GM12878 (cell line): Measurements from ENCODE around the gene HIC1. TPM values are rescaled to one million over a fixed set of nuclear protein-coding genes. Genes with fewer than 3 reads are reported as not detected.

Experiments
- ATAC-seq: fragments of 200-7000 bp; cut with Tn5 transposase; 3 replicates; pipeline ENCODE4 v1.9.1; 2020; ENCODE audit warnings: mild to moderate bottlenecking, moderate library complexity
- BruUV-seq: library from RNA; stranded (reverse); fragments of 400-500 nt; replicated peaks from 2 replicates; lab custom pipeline; 2021; lab: Mats Ljungman, UMichigan
- CTCF ChIA-PET: fragments of 300-600 bp; sonication (Branson Sonifier 250); formaldehyde crosslinking; extraction: SDS; loops from one replicate; lab custom pipeline; 2021; ENCODE audit warnings: inconsistent platforms; lab: Yijun Ruan, JAX
- POLR2A ChIA-PET: fragments of 350-600 bp; formaldehyde crosslinking; extraction: SDS; loops from one replicate; lab custom pipeline; 2021; ENCODE audit warnings: inconsistent platforms; lab: Charles Lee
- RAD21 ChIA-PET: fragments of 300-600 bp; sonication (Branson Sonifier 250); formaldehyde crosslinking; loops from one replicate; lab custom pipeline; 2023; ENCODE audit warnings: antibody characterized with exemption; ENCODE audit not compliant: unreplicated experiment; lab: Charles Lee
- SMC1A ChIA-PET: fragments of 300-600 bp; sonication (Branson Sonifier 250); formaldehyde crosslinking; loops from one replicate; lab custom pipeline; 2023; ENCODE audit not compliant: unreplicated experiment, uncharacterized antibody; lab: Charles Lee
- DNase-seq: peaks from one replicate; pipeline ENCODE4 v3.0.0-alpha.2; 2011; ENCODE audit warnings: low read depth, low spot score
- FAIRE-seq: peaks from 3 replicates; lab custom pipeline; 2011; peaks lifted over from hg19 to GRCh38; lab: Jason Lieb, UNC
- H2AFZ ChIP-seq: 2 replicates; pipeline ENCODE4 v1.6.0; 2011; ENCODE audit warnings: low read depth, low read length, control low read depth; ENCODE audit not compliant: control insufficient read depth
- H3K27ac ChIP-seq: 2 replicates; pipeline ENCODE4 v1.5.1; 2011; ENCODE audit warnings: control low read depth; ENCODE audit not compliant: control insufficient read depth, insufficient read depth
- H3K27me3 ChIP-seq, 2 experiments: replicated peaks in 1 of 2; 2 replicates each; pipeline versions ENCODE4 v1.6.0 to v1.6.1; 2011; ENCODE audit warnings: low read length in 1 of 2; ENCODE audit not compliant: control insufficient read depth in 2 of 2, insufficient read depth in 2 of 2
- H3K36me3 ChIP-seq, 2 experiments: 2 replicates each; pipeline ENCODE4 v1.5.1; 2011; ENCODE audit warnings: low read length in 1 of 2; ENCODE audit not compliant: control insufficient read depth in 2 of 2, insufficient read depth in 2 of 2
- H3K4me1 ChIP-seq: 2 replicates; pipeline ENCODE4 v1.6.1; 2011; ENCODE audit warnings: mild to moderate bottlenecking, low read length, moderate library complexity, mixed read lengths; ENCODE audit not compliant: control insufficient read depth, insufficient read depth
- H3K4me2 ChIP-seq: 2 replicates; pipeline ENCODE4 v1.6.0; 2011; ENCODE audit warnings: control low read depth; ENCODE audit not compliant: control insufficient read depth, insufficient read depth
- H3K4me3 ChIP-seq: fragments of 200-600 bp; sonication (generic); 2 replicates; pipeline ENCODE4 v1.5.1; 2016
- H3K79me2 ChIP-seq: 2 replicates; pipeline ENCODE4 v1.6.0; 2011; ENCODE audit warnings: low read length; ENCODE audit not compliant: control insufficient read depth, insufficient read depth
- H3K9ac ChIP-seq: 2 replicates; pipeline ENCODE4 v1.8.0; 2011; ENCODE audit warnings: low read length, control low read depth, mixed read lengths; ENCODE audit not compliant: control insufficient read depth, insufficient read depth
- H3K9me3 ChIP-seq: replicated peaks from 3 replicates; pipeline ENCODE4 v1.5.1; 2011; ENCODE audit warnings: mild to moderate bottlenecking, low read length; ENCODE audit not compliant: control insufficient read depth, insufficient read depth
- H4K20me1 ChIP-seq: 2 replicates; pipeline ENCODE4 v1.6.0; 2011; ENCODE audit not compliant: control insufficient read depth, insufficient read depth
- ATF7 ChIP-seq: fragments of 450-650 bp; IDR thresholded peaks from 2 replicates; pipeline ENCODE4 v1.6.1; 2016; ENCODE audit warnings: low read depth, mild to moderate bottlenecking
- CBX5 ChIP-seq: sonication (generic); IDR thresholded peaks from 2 replicates; pipeline ENCODE4 v1.6.1; 2016; ENCODE audit warnings: low read depth, moderate library complexity, mild to moderate bottlenecking, inconsistent platforms
- CREB1 ChIP-seq: IDR thresholded peaks from 2 replicates; pipeline ENCODE4 v1.6.1; 2012; ENCODE audit warnings: low read depth, mild to moderate bottlenecking, inconsistent platforms
- EZH2 ChIP-seq: IDR thresholded peaks from 2 replicates; pipeline ENCODE4 v1.6.1; 2012; ENCODE audit warnings: low read depth, mild to moderate bottlenecking, control low read depth, inconsistent platforms, low read length, borderline replicate concordance; ENCODE audit not compliant: control insufficient read depth
- HDGF ChIP-seq: fragments of 450-650 bp; IDR thresholded peaks from 2 replicates; pipeline ENCODE4 v1.6.1; 2016; ENCODE audit warnings: antibody characterized with exemption
- JUND ChIP-seq: IDR thresholded peaks from 2 replicates; pipeline ENCODE4 v1.6.1; 2012; ENCODE audit warnings: low read depth, mild to moderate bottlenecking, low read length, improper control_type of control experiment, moderate library complexity
- MEF2B ChIP-seq: fragments of 450-650 bp; IDR thresholded peaks from 2 replicates; pipeline ENCODE4 v1.6.1; 2018; ENCODE audit warnings: mild to moderate bottlenecking, moderate library complexity; ENCODE audit not compliant: partially characterized antibody, poor library complexity, severe bottlenecking
- MTA3 ChIP-seq: IDR thresholded peaks from 2 replicates; pipeline ENCODE4 v1.6.1; 2012; ENCODE audit warnings: low read length, inconsistent platforms, borderline replicate concordance
- MXI1 ChIP-seq: fragments of 150-350 bp; IDR thresholded peaks from 2 replicates; pipeline ENCODE4 v1.6.1; 2011; ENCODE audit warnings: low read depth, mild to moderate bottlenecking, inconsistent platforms, low read length, improper control_type of control experiment
- NFXL1 ChIP-seq: fragments of 450-650 bp; IDR thresholded peaks from 2 replicates; pipeline ENCODE4 v1.6.1; 2017; ENCODE audit warnings: antibody characterized with exemption, mild to moderate bottlenecking, borderline replicate concordance
- NFYA ChIP-seq: IDR thresholded peaks from 2 replicates; pipeline ENCODE4 v1.6.1; 2011; ENCODE audit warnings: low read depth, mild to moderate bottlenecking, low read length, improper control_type of control experiment, borderline replicate concordance
- NRF1 ChIP-seq: conservative IDR thresholded peaks from 2 replicates; pipeline ENCODE4 v1.6.1; 2011; ENCODE audit warnings: mild to moderate bottlenecking, low read depth, low read length, improper control_type of control experiment
- PAX8 ChIP-seq: fragments of 450-650 bp; IDR thresholded peaks from 2 replicates; pipeline ENCODE4 v1.6.1; 2017; ENCODE audit warnings: mild to moderate bottlenecking, moderate library complexity
- SREBF1 ChIP-seq: IDR thresholded peaks from 2 replicates; pipeline ENCODE4 v1.6.1; 2012; ENCODE audit warnings: mild to moderate bottlenecking, low read length
- STAT3 ChIP-seq: IDR thresholded peaks from 2 replicates; pipeline ENCODE4 v1.6.1; 2011; ENCODE audit warnings: low read depth, low read length, improper control_type of control experiment
- ZNF622 ChIP-seq: fragments of 450-650 bp; IDR thresholded peaks from 2 replicates; pipeline ENCODE4 v1.6.1; 2017; ENCODE audit warnings: mild to moderate bottlenecking, inconsistent platforms
- WGBS: methylation state at CpG from one replicate; pipeline ENCODE4 v1.1.6; 2016; ENCODE audit warnings: low lambda C conversion rate; ENCODE audit not compliant: insufficient replicate concordance, insufficient coverage; ENCODE audit errors: missing lambda C conversion rate; 5-methylcytosine and 5-hydroxymethylcytosine counted together
- in situ Hi-C: fragments of 300-500 bp; cut with MboI; formaldehyde crosslinking; loops from 9 replicates; pipeline ENCODE4 v1.14.3; 2018; ENCODE audit warnings: mixed read lengths
- intact Hi-C: fragments of 100-400 bp; cut with micrococcal nuclease; formaldehyde crosslinking; loops from one replicate; pipeline ENCODE4 v1.14.2; 2022; ENCODE audit not compliant: unreplicated experiment
- polyA plus RNA-seq, 11 experiments: library from polyadenylated mRNA; depleted of rRNA in 4 of 11; unstranded in 6 of 11; stranded (reverse) in 5 of 11; fragments of >200 nt; fragmentation: Nextera tagmentation in 4 of 11; fragmentation: Illumina TruSeq in 1 of 11; extraction: Ambion mirVana in 4 of 11; extraction: Trizol in 1 of 11; gene quantifications; 1 replicate in 1 of 11; 2 replicates in 10 of 11; pipeline versions ENCODE4 v1.2.1 to v1.2.3, GENCODE V29; 2011 to 2016; ENCODE audit warnings: inconsistent platforms in 2 of 11, missing spikeins in 2 of 11, low read depth in 1 of 11
- total RNA-seq, 4 experiments: library from RNA; depleted of rRNA in 3 of 4; stranded (reverse); fragments of >200 nt in 3 of 4; fragmentation: Illumina TruSeq in 1 of 4; extraction: Trizol in 1 of 4; gene quantifications; 2 replicates each; pipeline versions ENCODE4 v1.2.1 to v1.2.3, GENCODE V29; 2013 to 2021

Gene HIC1
- total and polyA plus RNA-seq, 10 of the 15 experiments (the other 5 are each of a cell fraction or from before 2014, with no cell fraction given): 0.11 to 61.1 (median 4.9) TPM

DNA sequence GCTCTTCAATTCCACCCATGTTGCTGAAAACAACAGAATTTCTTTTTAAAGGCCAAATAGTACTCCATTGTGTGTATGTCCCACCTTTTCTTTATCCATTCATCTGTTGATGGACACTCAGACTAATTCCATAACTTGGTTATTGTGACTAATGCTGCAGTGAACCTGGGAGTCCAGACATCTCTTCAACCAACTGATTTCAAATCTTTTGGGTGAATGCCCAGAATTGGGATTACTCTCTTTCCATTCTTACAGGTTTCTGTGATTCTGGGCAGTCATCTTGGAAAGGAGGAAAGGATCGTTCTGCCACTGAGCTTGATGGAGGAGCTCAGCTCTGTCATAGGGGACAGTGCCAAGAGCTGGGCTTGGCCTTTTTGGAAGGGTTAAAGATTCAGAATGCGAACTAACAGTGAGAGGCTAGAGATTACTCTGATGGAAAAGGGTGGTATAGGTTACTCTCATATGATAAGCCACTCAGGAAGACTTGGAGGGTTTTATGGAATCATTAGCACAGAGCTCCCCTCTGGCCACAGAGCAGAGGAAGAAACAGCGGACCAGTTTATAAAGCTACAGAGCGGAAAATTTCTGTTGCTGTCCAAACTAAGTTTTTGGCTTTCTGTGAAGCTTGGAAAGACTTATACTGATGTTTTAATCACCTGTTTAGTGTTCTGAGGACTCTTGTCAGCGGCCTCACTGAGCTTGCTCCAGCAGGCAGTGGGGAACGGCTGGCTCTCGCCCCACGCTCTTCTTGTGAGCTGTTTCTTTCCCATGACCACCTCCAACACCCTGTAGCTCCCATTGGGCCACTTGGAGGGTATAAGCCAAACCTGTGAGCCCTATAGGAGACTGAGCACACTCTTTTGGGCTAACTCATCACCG is 48.3 kb downstream of the HIC1 start:
- no peak for FAIRE-seq
- TF ChIP-seq STAT3: no peak
- no peak for TF ChIP-seq HDGF
- no peak for TF ChIP-seq MEF2B
- TF ChIP-seq ZNF622: no peak
- TF ChIP-seq NRF1: no peak
- no peak for TF ChIP-seq SREBF1
- TF ChIP-seq NFYA: no peak
- no peak for TF ChIP-seq JUND
- no peak for TF ChIP-seq NFXL1
- no peak for TF ChIP-seq CREB1
- no peak for TF ChIP-seq ATF7
- TF ChIP-seq MXI1: no peak
- no peak for TF ChIP-seq EZH2
- TF ChIP-seq MTA3: no peak
- no peak for TF ChIP-seq PAX8
- no peak for TF ChIP-seq CBX5

More for the DNA sequence above, 48.3 kb downstream of the HIC1 start:
- BruUV-seq: no TSS peak
- Histone ChIP-seq H3K27ac (no peak overlapping the region), H4K20me1 (no peaks in the 10 kb centered on the region), H3K9ac (no peak overlapping the region), H2AFZ (no peak overlapping the region), H3K4me2 (no peak overlapping the region), H3K9me3 (no peaks in the 10 kb centered on the region), H3K4me3 (no peak overlapping the region), H3K36me3 (peaks cover 0 to 5% of the 10 kb centered on the region in 2 experiments; a peak in 3 of 4 replicates), H3K79me2 (no peaks in the 10 kb centered on the region), H3K27me3 (no peaks in the 10 kb centered on the region), H3K4me1 (peaks cover 17% of the 10 kb centered on the region)
- RAD21 ChIA-PET: interaction anchor here (1.2 to 2.3 kb wide), 2 partner anchors 10 to 13 kb away, joined by 4 to 7 read pairs; no protein-coding TSS in a partner anchor
- CTCF ChIA-PET: interaction anchor here (0.9 to 2.0 kb wide), 8 partner anchors 9 to 279 kb away, joined by 3 to 7 read pairs (median 4); no protein-coding TSS in a partner anchor
- ATAC-seq: no peak
- DNase-seq: no peak
- in situ Hi-C loops: no loop called here
- POLR2A ChIA-PET: interaction anchor here (0.6 to 1.4 kb wide), 2 partner anchors 14 to 20 kb away, joined by 7 read pairs; no protein-coding TSS in a partner anchor
- 97% methylated on average over 9 of the region's 9 CpGs for WGBS
- intact Hi-C loops: no loop called here
- SMC1A ChIA-PET: interaction anchor here (0.6 to 1.3 kb wide), 7 partner anchors 10 to 142 kb away, joined by 3 to 5 read pairs (median 4); no protein-coding TSS in a partner anchor
